ENCODE measurements around the gene RFX1.

RFX1 gene

DNA sequence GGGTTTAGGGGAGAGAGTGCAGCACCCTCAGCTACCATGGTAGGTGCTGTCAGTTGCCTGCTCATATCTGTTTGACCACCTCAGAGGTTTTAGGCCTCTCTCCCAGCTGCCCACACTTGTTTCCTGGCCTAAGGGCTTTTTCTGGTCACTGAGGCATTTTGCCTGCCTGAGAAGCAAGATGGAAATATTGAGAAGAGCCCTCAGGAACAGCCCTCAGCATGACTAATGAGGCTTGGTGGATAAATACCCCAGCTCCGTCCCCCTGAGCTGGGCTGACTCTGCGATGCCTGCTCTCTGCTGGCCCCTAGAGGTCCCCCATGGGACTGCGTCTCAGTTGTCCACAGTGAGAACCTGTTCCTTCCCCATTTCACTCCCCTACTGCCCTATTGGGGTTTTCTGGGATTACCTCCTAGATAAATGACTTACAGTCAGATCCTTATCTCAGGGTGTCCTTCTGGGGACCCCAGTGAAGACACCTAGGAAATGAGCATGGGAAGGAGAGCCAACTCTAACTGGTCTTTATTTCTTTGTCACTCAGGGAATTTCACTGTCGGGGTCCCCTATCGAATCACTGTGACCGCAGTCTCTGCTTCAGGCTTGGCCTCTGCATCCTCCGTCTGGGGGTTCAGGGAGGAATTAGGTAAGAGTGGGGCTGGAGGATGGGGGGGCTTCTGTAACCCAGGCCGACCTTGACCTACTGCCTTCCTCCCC lies 42.5 kb upstream of the RFX1 start:
- TF ChIP-seq TAF1 (IDR thresholded peaks at IDR 0.05; ENCODE audit: borderline replicate concordance, insufficient read depth, low read length) = no peak

- TF ChIP-seq POLR2AphosphoS5 (IDR thresholded peaks at IDR 0.05; ENCODE audit: low read depth, low read length) = no peak
- no peak for TF ChIP-seq SIN3A (IDR thresholded peaks at IDR 0.05; ENCODE audit: borderline replicate concordance, insufficient read depth, low read length)
- no peak for TF ChIP-seq FOXP2 (optimal IDR thresholded peaks at IDR 0.05; ENCODE audit: borderline replicate concordance, extremely low read depth, extremely low read length, insufficient read depth)
- no peak for TF ChIP-seq TAF1 (IDR thresholded peaks at IDR 0.05; ENCODE audit: borderline replicate concordance, insufficient read depth, low read length)
- no peak for TF ChIP-seq REST (IDR thresholded peaks at IDR 0.05; ENCODE audit: insufficient read depth in 1 of 2, low read depth in 2 of 2, low read length in 2 of 2)
Measured at GRCh38 chr19:14039181-14039580, 33.1 kb upstream of the RFX1 start.

DNA sequence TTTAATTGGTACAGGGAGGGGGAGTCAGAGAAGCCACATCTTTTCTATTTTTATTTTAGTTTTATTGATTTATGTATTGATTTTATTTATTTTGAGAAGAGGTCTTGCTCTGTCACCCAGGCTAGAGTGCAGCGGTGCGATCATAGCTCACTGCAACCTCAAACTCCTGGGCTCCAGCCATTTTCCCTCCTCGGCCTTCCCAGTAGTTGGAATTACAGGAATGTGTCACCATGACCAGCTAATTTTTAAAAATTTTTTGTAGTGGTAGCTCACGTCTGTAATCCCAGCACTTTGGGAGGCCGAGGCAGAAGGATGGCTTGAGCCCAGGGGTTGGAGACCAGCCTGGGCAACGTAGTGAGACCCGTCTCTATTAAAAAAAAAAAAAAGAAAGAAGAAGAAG lies 29.6 kb upstream of the RFX1 start:
- TF ChIP-seq FOXP2 (optimal IDR thresholded peaks at IDR 0.05; ENCODE audit: borderline replicate concordance, extremely low read depth, extremely low read length, insufficient read depth) = no peak
- TF ChIP-seq REST (IDR thresholded peaks at IDR 0.05; ENCODE audit: insufficient read depth in 1 of 2, low read depth in 2 of 2, low read length in 2 of 2) = no peak
- TF ChIP-seq TAF1 (IDR thresholded peaks at IDR 0.05; ENCODE audit: borderline replicate concordance, insufficient read depth, low read length) = no peak
- TF ChIP-seq SIN3A (IDR thresholded peaks at IDR 0.05; ENCODE audit: borderline replicate concordance, insufficient read depth, low read length) = no peak
- no peak for TF ChIP-seq POLR2AphosphoS5 (IDR thresholded peaks at IDR 0.05; ENCODE audit: low read depth, low read length)

DNA sequence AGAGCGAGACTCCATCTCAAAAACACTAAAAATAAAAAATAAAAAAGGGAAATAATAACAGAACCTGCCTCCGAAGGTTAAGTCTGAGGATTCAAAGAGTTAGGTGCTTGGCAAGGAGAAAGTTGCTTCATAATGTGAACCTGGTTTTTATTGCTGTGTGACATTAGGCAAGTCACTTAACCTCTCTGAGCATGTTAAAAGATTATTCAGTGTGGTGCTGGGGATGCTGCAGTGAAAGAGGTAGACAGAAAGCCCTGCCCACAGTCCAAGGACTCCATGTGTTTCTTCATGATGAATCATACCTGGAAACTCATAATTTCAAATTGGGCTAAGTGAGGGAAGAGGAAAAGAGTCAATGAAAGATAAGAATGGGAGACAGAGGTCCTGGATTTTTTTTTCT lies 27.8 kb upstream of the RFX1 start:
- no peak for TF ChIP-seq TAF1 (IDR thresholded peaks at IDR 0.05; ENCODE audit: borderline replicate concordance, insufficient read depth, low read length)
- no peak for TF ChIP-seq REST (IDR thresholded peaks at IDR 0.05; ENCODE audit: insufficient read depth in 1 of 2, low read depth in 2 of 2, low read length in 2 of 2)
- TF ChIP-seq FOXP2 (optimal IDR thresholded peaks at IDR 0.05; ENCODE audit: borderline replicate concordance, extremely low read depth, extremely low read length, insufficient read depth) = no peak
- no peak for TF ChIP-seq SIN3A (IDR thresholded peaks at IDR 0.05; ENCODE audit: borderline replicate concordance, insufficient read depth, low read length)
- TF ChIP-seq POLR2AphosphoS5 (IDR thresholded peaks at IDR 0.05; ENCODE audit: low read depth, low read length) = no peak

GRCh38 chr19:14031719-14032480 lies 25.8 kb upstream of the RFX1 start, which contains the start of gene IL27RA:
Gene IL27RA, plus strand, starts transcription at chr19:14031762. Its CDS starts 111 bp downstream, at chr19:14031873.
- peak; percentile 46 for TF ChIP-seq FOXP2 (optimal IDR thresholded peaks at IDR 0.05; ENCODE audit: borderline replicate concordance, extremely low read depth, extremely low read length, insufficient read depth)
- TF ChIP-seq REST (IDR thresholded peaks at IDR 0.05; ENCODE audit: insufficient read depth in 1 of 2, low read depth in 2 of 2, low read length in 2 of 2) = no peak
- TF ChIP-seq SIN3A (IDR thresholded peaks at IDR 0.05; ENCODE audit: borderline replicate concordance, insufficient read depth, low read length) = no peak
- no peak for TF ChIP-seq TAF1 (IDR thresholded peaks at IDR 0.05; ENCODE audit: borderline replicate concordance, insufficient read depth, low read length)

All from PFSK-1 (cell line).